Mucosa of rectum (tissue), 2 donors: ENCODE data around the gene LTBP2.

Source experiments
- H3K27ac ChIP-seq, 2 donors: one replicate each; pipeline ENCODE4 v1.7.0; 2013; ENCODE audit warnings: inconsistent platforms in 2 of 2, low read depth in 2 of 2, low read length in 2 of 2
- H3K27me3 ChIP-seq, 2 donors: one replicate each; pipeline ENCODE4 v1.7.0; 2013; ENCODE audit warnings: low read length in 2 of 2; ENCODE audit not compliant: control insufficient read depth in 2 of 2, insufficient read depth in 2 of 2
- H3K36me3 ChIP-seq, 2 donors: one replicate each; pipeline ENCODE4 v1.7.0; 2013; ENCODE audit warnings: low read length in 2 of 2; ENCODE audit not compliant: control insufficient read depth in 2 of 2, insufficient read depth in 2 of 2
- H3K4me1 ChIP-seq, 2 donors: one replicate each; pipeline ENCODE4 v1.7.0; 2013; ENCODE audit warnings: low read length in 2 of 2, mild to moderate bottlenecking in 1 of 2; ENCODE audit not compliant: control insufficient read depth in 2 of 2, insufficient read depth in 2 of 2
- H3K4me3 ChIP-seq, 2 donors: one replicate each; pipeline ENCODE4 v1.7.0; 2013; ENCODE audit warnings: low read length in 2 of 2
- H3K9ac ChIP-seq, 2 donors: one replicate each; pipeline ENCODE4 v1.7.0; 2013; ENCODE audit warnings: low read length in 2 of 2, low read depth in 1 of 2, mild to moderate bottlenecking in 1 of 2
- H3K9me3 ChIP-seq, 2 donors: one replicate each; pipeline ENCODE4 v1.7.0; 2013; ENCODE audit warnings: low read length in 2 of 2; ENCODE audit not compliant: control insufficient read depth in 2 of 2
- donor health status: healthy.
- donor health status: Normal muscosa, but diverticular disease.

Gene LTBP2

GRCh38 chr14:74555476-74556050 lies 56.5 kb downstream of the LTBP2 start:
- Histone ChIP-seq H3K27me3 (no peaks in the 10 kb centered on the region), H3K9me3 (no peaks in the 10 kb centered on the region), H3K36me3 (no peaks in the 10 kb centered on the region), H3K4me3 (no peak overlapping the region), H3K9ac (no peak overlapping the region), H3K4me1 (peaks cover 3 to 5% of the 10 kb centered on the region in 2 donors), H3K27ac (no peak overlapping the region)

DNA sequence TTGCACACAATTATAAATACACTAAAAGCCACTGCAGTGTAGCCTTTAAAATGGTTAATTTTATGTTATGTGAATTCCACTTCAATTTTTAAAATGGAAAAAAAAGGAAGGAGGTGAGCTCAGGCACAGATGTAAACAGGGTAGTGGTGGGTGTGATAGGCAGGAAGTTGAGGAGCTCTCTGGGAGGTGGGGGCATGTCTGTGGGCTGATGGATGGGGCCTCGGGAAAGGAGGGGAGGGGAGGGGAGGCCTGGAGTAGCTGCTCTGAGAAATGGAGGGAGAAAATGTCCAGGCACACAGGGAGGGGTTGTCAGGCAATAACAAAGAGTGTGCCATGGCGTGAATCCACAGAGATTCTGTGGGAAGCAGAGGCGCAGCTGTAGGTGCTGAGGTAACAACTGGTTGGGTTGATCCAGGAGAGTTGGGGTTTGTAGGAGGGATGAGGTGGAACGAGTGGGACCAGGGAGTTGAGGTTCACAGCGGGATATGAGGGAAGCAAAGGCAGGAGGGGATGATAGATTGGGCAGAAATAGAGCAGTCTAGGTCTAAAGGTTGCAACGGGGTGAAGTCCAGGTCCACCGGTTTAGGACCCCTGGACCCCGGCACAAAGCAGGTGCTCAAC lies 57.2 kb downstream of the LTBP2 start:
- H3K9me3 ChIP-seq = no peaks in the 10 kb centered on the region
- no peaks in the 10 kb centered on the region for H3K36me3 ChIP-seq
- H3K4me3 ChIP-seq = no peak overlapping the region
- H3K27me3 ChIP-seq = no peaks in the 10 kb centered on the region
- no peak overlapping the region for H3K9ac ChIP-seq
- H3K4me1 ChIP-seq = peaks cover 3 to 5% of the 10 kb centered on the region in 2 donors
- H3K27ac ChIP-seq = no peak overlapping the region

- Histone ChIP-seq H3K4me3 (no peak overlapping the region), H3K4me1 (peaks cover 3 to 5% of the 10 kb centered on the region in 2 donors), H3K36me3 (no peaks in the 10 kb centered on the region), H3K9me3 (no peaks in the 10 kb centered on the region), H3K9ac (no peak overlapping the region), H3K27ac (no peak overlapping the region), H3K27me3 (no peaks in the 10 kb centered on the region)
These were observed 59.4 kb downstream of the LTBP2 start for GRCh38 chr14:74552623-74553022.

- Histone ChIP-seq H3K36me3 (no peaks in the 10 kb centered on the region), H3K4me1 (peaks cover 3 to 5% of the 10 kb centered on the region in 2 donors), H3K27ac (no peak overlapping the region), H3K9me3 (no peaks in the 10 kb centered on the region), H3K4me3 (no peak overlapping the region), H3K9ac (no peak overlapping the region), H3K27me3 (no peaks in the 10 kb centered on the region)
These were observed 60.3 kb downstream of the LTBP2 start for GRCh38 chr14:74551431-74552371.

DNA sequence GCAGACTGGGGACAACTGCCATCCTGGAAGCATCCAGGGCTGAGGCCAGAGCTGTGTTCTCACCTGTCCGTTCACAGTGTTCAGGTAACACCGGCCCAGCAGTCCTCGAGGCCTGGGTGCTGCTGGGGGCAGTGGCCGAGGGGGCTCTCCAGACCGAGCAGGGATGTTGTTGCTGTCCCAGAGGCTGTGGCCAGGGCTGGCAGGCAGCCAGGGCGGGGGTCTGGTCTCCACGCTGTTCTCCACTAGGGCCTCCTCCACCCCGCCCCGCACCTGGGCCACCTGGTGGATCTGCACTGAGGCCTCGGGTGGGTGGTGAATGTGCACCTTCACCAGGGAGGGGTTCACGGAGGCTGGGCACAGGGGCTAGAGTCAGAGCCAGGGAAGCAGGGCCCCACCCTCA lies 61.0 kb downstream of the LTBP2 start:
- Histone ChIP-seq H3K27ac (no peak overlapping the region), H3K4me1 (peaks cover 3 to 5% of the 10 kb centered on the region in 2 donors), H3K4me3 (no peak overlapping the region), H3K27me3 (no peaks in the 10 kb centered on the region), H3K36me3 (no peaks in the 10 kb centered on the region), H3K9me3 (no peaks in the 10 kb centered on the region), H3K9ac (no peak overlapping the region)

GRCh38 chr14:74550071-74550470 lies 62.0 kb downstream of the LTBP2 start:
- Histone ChIP-seq H3K27ac (no peak overlapping the region), H3K9me3 (no peaks in the 10 kb centered on the region), H3K4me3 (no peak overlapping the region), H3K27me3 (no peaks in the 10 kb centered on the region), H3K36me3 (no peaks in the 10 kb centered on the region), H3K4me1 (peaks cover 3 to 5% of the 10 kb centered on the region in 2 donors), H3K9ac (no peak overlapping the region)

DNA sequence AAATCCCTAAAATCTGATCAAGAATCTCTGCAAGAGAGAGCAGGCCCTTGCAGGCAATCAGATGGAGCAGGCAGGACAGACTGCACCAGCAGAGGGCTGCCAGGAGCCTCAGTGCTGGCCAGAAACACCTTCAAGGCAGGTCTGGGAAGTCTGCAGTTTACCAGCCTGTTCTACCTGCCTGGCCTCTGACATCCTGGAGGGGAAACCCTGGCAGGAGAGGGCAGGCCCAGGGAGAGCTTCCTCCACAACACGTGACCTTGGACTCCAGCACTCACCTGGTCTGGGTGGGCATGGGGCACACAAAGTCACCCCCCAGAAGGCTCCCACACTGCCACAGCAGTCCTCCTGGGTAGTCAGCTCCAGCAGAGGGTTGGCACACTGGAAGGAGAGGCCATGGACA lies 62.4 kb downstream of the LTBP2 start:
- no peak overlapping the region for H3K27ac ChIP-seq

GRCh38 chr14:74548881-74549280 lies 63.2 kb downstream of the LTBP2 start:
- H3K36me3 ChIP-seq = no peaks in the 10 kb centered on the region
- H3K4me1 ChIP-seq = peaks cover 3 to 5% of the 10 kb centered on the region in 2 donors
- H3K9ac ChIP-seq = no peak overlapping the region
- H3K9me3 ChIP-seq = no peaks in the 10 kb centered on the region
- no peaks in the 10 kb centered on the region for H3K27me3 ChIP-seq
- H3K27ac ChIP-seq = no peak overlapping the region
- H3K4me3 ChIP-seq = no peak overlapping the region

More for the DNA sequence above, 62.4 kb downstream of the LTBP2 start:
- Histone ChIP-seq H3K9ac (no peak overlapping the region), H3K9me3 (no peaks in the 10 kb centered on the region), H3K4me1 (peaks cover 3 to 5% of the 10 kb centered on the region in 2 donors), H3K36me3 (no peaks in the 10 kb centered on the region), H3K27me3 (no peaks in the 10 kb centered on the region), H3K4me3 (no peak overlapping the region)

GRCh38 chr14:74547331-74547927 lies 64.6 kb downstream of the LTBP2 start:
- H3K9me3 ChIP-seq = no peaks in the 10 kb centered on the region
- no peak overlapping the region for H3K27ac ChIP-seq
- peaks cover 3 to 4% of the 10 kb centered on the region in 2 donors for H3K4me1 ChIP-seq
- H3K9ac ChIP-seq = no peak overlapping the region
- H3K36me3 ChIP-seq = no peaks in the 10 kb centered on the region
- no peak overlapping the region for H3K4me3 ChIP-seq
- H3K27me3 ChIP-seq = no peaks in the 10 kb centered on the region

- no peak overlapping the region for H3K27ac ChIP-seq
- H3K9me3 ChIP-seq = no peaks in the 10 kb centered on the region
- H3K4me3 ChIP-seq = no peak overlapping the region
- no peaks in the 10 kb centered on the region for H3K27me3 ChIP-seq
- H3K36me3 ChIP-seq = no peaks in the 10 kb centered on the region
- H3K9ac ChIP-seq = no peak overlapping the region
- H3K4me1 ChIP-seq = no peaks in the 10 kb centered on the region
These were observed 65.6 kb downstream of the LTBP2 start for GRCh38 chr14:74546416-74546815.
